Measurements from ENCODE around the gene PLPPR1. TPM values are rescaled to one million over a fixed set of nuclear protein-coding genes. Genes with fewer than 3 reads are reported as not detected.

PLPPR1 gene
- total RNA-seq: under 1 TPM in 2 of 4 donors, not detected in 2; 0.60 to 0.68 TPM

DNA sequence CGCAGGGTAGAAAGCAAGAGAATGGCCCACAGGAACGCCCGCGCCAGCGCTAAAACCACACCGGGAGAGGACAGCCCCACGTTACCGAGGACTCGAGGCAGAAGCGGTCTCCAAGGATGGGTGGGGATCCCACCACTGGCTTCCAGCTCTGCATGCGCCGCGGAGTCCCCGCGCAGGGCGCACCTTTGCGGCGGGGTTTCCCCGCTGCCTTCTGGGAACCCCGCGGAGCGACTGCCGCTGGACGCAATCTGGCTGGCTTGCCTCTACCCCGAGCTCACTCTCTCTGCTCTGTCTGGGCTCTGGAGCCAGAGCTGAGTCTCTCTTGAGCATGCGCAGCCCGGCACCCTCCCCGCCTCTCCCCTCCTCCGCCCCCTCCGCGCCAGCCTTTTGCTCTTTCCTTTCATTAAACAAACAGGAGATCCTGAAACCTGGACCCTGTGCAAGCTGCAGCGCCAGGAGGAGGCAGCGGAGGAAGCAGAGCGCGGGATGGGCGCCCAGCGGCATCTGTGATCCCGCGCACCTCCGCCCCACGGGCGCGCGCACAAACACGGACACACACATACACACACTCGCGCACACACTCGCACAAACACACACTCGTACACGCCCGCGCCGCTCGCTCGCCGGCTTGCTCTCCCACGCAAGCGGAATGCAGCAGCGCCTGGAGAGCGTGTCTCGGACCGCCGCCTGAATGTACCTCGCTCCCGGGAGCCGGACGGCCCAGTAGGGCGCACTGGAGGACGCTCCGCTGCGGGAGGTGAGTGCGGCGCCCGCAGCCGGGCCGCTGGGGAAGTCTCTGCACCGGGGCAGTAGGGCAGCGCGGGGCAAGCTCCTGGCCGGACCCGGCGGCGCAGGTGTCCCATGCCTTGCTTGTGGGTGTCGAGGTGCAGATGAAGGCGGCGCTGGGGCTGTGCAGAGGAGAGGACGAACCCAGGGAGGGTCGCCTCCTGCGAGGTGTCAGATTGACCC, at the start of gene PLPPR1:
Gene PLPPR1 (plus strand): TSS at position 382 of the 969 bp plus-strand sequence.
- TF ChIP-seq, protein P1, sequence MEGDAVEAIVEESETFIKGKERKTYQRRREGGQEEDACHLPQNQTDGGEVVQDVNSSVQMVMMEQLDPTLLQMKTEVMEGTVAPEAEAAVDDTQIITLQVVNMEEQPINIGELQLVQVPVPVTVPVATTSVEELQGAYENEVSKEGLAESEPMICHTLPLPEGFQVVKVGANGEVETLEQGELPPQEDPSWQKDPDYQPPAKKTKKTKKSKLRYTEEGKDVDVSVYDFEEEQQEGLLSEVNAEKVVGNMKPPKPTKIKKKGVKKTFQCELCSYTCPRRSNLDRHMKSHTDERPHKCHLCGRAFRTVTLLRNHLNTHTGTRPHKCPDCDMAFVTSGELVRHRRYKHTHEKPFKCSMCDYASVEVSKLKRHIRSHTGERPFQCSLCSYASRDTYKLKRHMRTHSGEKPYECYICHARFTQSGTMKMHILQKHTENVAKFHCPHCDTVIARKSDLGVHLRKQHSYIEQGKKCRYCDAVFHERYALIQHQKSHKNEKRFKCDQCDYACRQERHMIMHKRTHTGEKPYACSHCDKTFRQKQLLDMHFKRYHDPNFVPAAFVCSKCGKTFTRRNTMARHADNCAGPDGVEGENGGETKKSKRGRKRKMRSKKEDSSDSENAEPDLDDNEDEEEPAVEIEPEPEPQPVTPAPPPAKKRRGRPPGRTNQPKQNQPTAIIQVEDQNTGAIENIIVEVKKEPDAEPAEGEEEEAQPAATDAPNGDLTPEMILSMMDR (IDR thresholded peaks at IDR 0.05): no peak
- no peak for TF ChIP-seq POLR2AphosphoS5 (IDR thresholded peaks at IDR 0.05)
- no peak for TF ChIP-seq EP300 (IDR thresholded peaks at IDR 0.05; ENCODE audit: low read depth)
- no peak for TF ChIP-seq POLR2A (IDR thresholded peaks at IDR 0.05)
- peaks cover 52% of the 10 kb centered on the region for H3K27me3 ChIP-seq
- no peaks in the 10 kb centered on the region for H3K36me3 ChIP-seq
- H3K4me3 ChIP-seq: peak within 1 kb of the TSS; percentile 7 to 50 (median 40)
- H3K27ac ChIP-seq: peak within 1 kb of the TSS in 1 of 4 donors; percentile 63
- H3K4me1 ChIP-seq: peaks cover 0 to 12% (median 8%) of the 10 kb centered on the region in 4 donors
- WGBS, 2 donors (ENCODE audit: low coverage in 1 of 2): 4% methylated on average over 73 of the region's 89 CpGs; no CpG with 5 or more reads in 1 of the 2 donors
- DNase-seq: peak; percentile 54
- no peaks in the 10 kb centered on the region for H3K9me3 ChIP-seq
- in situ Hi-C loops (cut with MboI; ENCODE audit: low pct_ligation_motif_present in 1 of 4, low pct_unique_long_range_greater_than_20kb in 1 of 4, low sequenced_read_pairs in 3 of 4) (no loop called here), intact Hi-C loops (cut with DNase I; ENCODE audit: low total_unique reads) (no loop called here)

- Histone ChIP-seq H3K36me3 (no peaks in the 10 kb centered on the region), H3K4me1 (no peaks in the 10 kb centered on the region), H3K4me3 (no peak overlapping the region), H3K9me3 (no peaks in the 10 kb centered on the region), H3K27ac (no peak overlapping the region), H3K27me3 (no peaks in the 10 kb centered on the region)
- DNase-seq: no peak
- no peak for TF ChIP-seq POLR2A (IDR thresholded peaks at IDR 0.05)
- in situ Hi-C loops (cut with MboI; ENCODE audit: low pct_ligation_motif_present in 1 of 4, low pct_unique_long_range_greater_than_20kb in 1 of 4, low sequenced_read_pairs in 3 of 4) (no loop called here), intact Hi-C loops (cut with DNase I; ENCODE audit: low total_unique reads) (no loop called here)
- WGBS, 2 donors (ENCODE audit: low coverage in 1 of 2): 0 to 28% methylated on average over 1 of the region's 1 CpG
Measured at GRCh38 chr9:100989731-100990130, 38.8 kb upstream of the PLPPR1 start.

DNA sequence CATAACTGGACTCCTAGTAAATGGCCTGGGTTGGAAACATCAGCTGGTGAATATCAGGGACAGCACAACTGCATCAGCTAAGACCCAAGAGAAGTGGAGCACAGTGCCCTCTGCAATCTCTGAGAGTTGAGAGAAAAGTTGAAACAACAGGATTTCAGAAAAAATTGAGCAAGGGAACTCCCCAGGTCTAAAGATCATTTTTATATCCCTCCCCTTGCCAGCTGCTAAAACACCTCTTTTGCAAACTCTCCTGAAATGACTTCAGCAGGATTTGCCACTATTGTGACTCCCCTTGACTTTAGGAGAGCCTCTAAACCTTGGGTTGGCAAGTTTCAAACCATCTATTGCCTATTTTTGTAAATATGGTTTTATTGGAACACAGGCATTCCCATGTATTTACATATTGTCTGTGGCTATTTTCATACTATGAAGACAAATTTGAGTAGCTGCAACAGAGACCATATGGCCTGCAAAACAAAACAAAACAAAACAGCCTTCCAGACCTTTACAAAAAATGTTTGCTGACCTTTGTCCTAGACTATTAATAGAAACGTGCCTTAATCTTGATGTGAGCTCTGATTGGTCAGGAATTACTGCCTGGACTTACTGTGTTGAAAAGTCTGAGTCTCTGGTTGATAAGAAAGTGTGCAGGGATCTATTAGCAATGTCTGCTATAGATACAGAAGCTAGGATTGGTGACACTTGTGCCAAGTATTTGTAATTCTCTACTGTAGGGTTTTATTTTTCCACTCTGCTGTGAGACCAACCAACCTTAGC, 37.7 kb upstream of the PLPPR1 start:
- no peaks in the 10 kb centered on the region for H3K36me3 ChIP-seq
- TF ChIP-seq POLR2AphosphoS5 (IDR thresholded peaks at IDR 0.05): no peak
- TF ChIP-seq POLR2A (IDR thresholded peaks at IDR 0.05): no peak
- TF ChIP-seq EP300 (IDR thresholded peaks at IDR 0.05; ENCODE audit: low read depth): no peak
- TF ChIP-seq, protein P1 (IDR thresholded peaks at IDR 0.05): no peak
- intact Hi-C loops (cut with DNase I; ENCODE audit: low total_unique reads) (no loop called here), in situ Hi-C loops (cut with MboI; ENCODE audit: low pct_ligation_motif_present in 1 of 4, low pct_unique_long_range_greater_than_20kb in 1 of 4, low sequenced_read_pairs in 3 of 4) (no loop called here)
- H3K27ac ChIP-seq: no peak overlapping the region
- H3K9me3 ChIP-seq: no peaks in the 10 kb centered on the region
- WGBS, 2 donors (ENCODE audit: low coverage in 1 of 2): 0 to 5% methylated on average over 1 of the region's 1 CpG
- no peak for DNase-seq
- H3K4me1 ChIP-seq: no peaks in the 10 kb centered on the region
- no peaks in the 10 kb centered on the region for H3K27me3 ChIP-seq
- H3K4me3 ChIP-seq: no peak overlapping the region

GRCh38 chr9:100992632-100993031, 35.9 kb upstream of the PLPPR1 start:
- Histone ChIP-seq H3K4me1 (no peaks in the 10 kb centered on the region), H3K4me3 (no peak overlapping the region), H3K36me3 (no peaks in the 10 kb centered on the region), H3K9me3 (no peaks in the 10 kb centered on the region), H3K27ac (no peak overlapping the region), H3K27me3 (no peaks in the 10 kb centered on the region)
- WGBS, 2 donors (ENCODE audit: low coverage in 1 of 2): 89 to 96% methylated on average over 1 of the region's 1 CpG
- intact Hi-C loops (cut with DNase I; ENCODE audit: low total_unique reads) (no loop called here), in situ Hi-C loops (cut with MboI; ENCODE audit: low pct_ligation_motif_present in 1 of 4, low pct_unique_long_range_greater_than_20kb in 1 of 4, low sequenced_read_pairs in 3 of 4) (no loop called here)
- DNase-seq: no peak
- TF ChIP-seq POLR2A (IDR thresholded peaks at IDR 0.05): no peak
- no peak for TF ChIP-seq POLR2AphosphoS5 (IDR thresholded peaks at IDR 0.05)
- TF ChIP-seq, protein P1 (IDR thresholded peaks at IDR 0.05): no peak
- TF ChIP-seq EP300 (IDR thresholded peaks at IDR 0.05; ENCODE audit: low read depth): no peak

Data from transverse colon (tissue), 4 donors.